Breast epithelium (tissue), 4 donors: ENCODE results near the gene CUEDC2. TPM values are rescaled to one million over a fixed set of nuclear protein-coding genes. Genes with fewer than 3 reads are reported as not detected.
A peak's percentile ranks its signal among the peaks of the same experiment; 100 is the strongest.

Source experiments
- DNase-seq, 2 donors: peaks; one replicate each; pipeline ENCODE4 v3.0.0-alpha.2; 2019; ENCODE audit warnings: low spot score in 2 of 2
- H3K27ac ChIP-seq, 2 donors: fragments of 200-600 bp; sonication (generic) in 1 of 2; one replicate each; pipeline ENCODE4 v1.5.1; 2016 to 2019; ENCODE audit warnings: mild to moderate bottlenecking in 1 of 2
- H3K27me3 ChIP-seq, 2 donors: fragments of 200-600 bp; sonication (generic) in 1 of 2; one replicate each; pipeline versions ENCODE4 v1.5.1 to v1.6.0; 2017 to 2019; ENCODE audit warnings: control low read depth in 1 of 2, mild to moderate bottlenecking in 1 of 2
- H3K36me3 ChIP-seq: fragments of 200-600 bp; one replicate; pipeline ENCODE4 v1.5.1; 2019
- H3K4me1 ChIP-seq, 2 donors: fragments of 200-600 bp; sonication (generic); one replicate each; pipeline ENCODE4 v1.5.1; 2016 to 2019; ENCODE audit warnings: control low read depth in 1 of 2
- H3K4me3 ChIP-seq, 3 donors: fragments of 200-600 bp; sonication (generic); 1 replicate in 2 of 3; 2 replicates in 1 of 3; pipeline ENCODE4 v1.5.1; 2016 to 2019; ENCODE audit warnings: mild to moderate bottlenecking in 3 of 3, moderate library complexity in 2 of 3
- H3K9me3 ChIP-seq, 2 donors: fragments of 200-600 bp; sonication (generic) in 1 of 2; one replicate each; pipeline ENCODE4 v1.5.1; 2016 to 2019; ENCODE audit warnings: control low read depth in 1 of 2
- POLR2A ChIP-seq: fragments of 450-650 bp; IDR thresholded peaks from one replicate; pipeline ENCODE4 v1.6.1; 2016; ENCODE audit warnings: antibody characterized with exemption, mild to moderate bottlenecking, moderate library complexity
- POLR2AphosphoS5 ChIP-seq, 3 donors: sonication (generic); formaldehyde crosslinking; IDR thresholded peaks; one replicate each; pipeline ENCODE4 v1.6.1; 2017; ENCODE audit warnings: antibody characterized with exemption in 3 of 3
- intact Hi-C: fragments of 100-400 bp; cut with DNase I; formaldehyde crosslinking; loops from one replicate; pipeline ENCODE4 v1.15.1; 2023; ENCODE audit warnings: low total_unique reads
- total RNA-seq, 3 donors: library from RNA; depleted of rRNA; stranded (reverse); fragments of >200 nt; gene quantifications; one replicate each; pipeline ENCODE4 v1.1.0, GENCODE V29; 2016
- TF ChIP-seq, protein P1 (sequence below), 3 donors: fragments of 450-650 bp; IDR thresholded peaks; one replicate each; pipeline ENCODE4 v1.5.1; 2016 to 2017; ENCODE audit warnings: antibody characterized with exemption in 3 of 3, mild to moderate bottlenecking in 3 of 3, moderate library complexity in 3 of 3

The CUEDC2 gene
- total RNA-seq, 3 donors from 2014 or later, result 49.8 to 54.4 (median 50.3) TPM

DNA sequence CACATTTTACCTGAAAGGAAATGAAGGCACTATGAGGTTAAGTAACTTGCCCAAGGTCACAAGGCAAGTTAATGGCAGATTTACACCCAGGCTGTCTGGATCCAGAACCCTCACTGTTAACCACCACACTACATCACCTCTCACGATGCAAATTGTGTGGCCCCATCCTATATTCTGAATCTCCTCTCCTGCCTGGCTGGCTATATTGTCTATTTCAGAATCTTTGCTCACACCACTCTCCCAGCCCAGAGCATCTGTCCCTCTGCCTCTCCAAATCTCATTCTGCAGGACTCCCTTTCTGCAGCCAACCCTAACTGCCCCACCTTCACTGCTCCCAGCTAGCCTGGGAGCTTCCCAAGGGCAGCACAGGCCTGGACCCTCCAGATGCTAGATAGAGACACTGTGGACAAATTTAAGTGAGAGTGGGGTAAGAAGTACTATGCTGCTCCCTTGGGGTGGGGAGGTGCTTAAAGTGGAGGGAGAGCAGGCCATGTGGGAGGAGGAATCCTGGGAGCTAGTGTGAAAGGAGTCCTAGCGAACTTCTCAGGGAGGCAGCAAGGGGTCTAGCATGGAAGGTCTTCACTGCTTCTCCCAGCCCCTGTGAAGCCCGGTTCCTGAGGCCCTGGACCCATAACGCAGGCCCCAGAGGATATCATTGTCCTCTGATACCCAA, 786 bp downstream of the CUEDC2 start:
- Histone ChIP-seq H3K9me3 (no peaks in the 10 kb centered on the region), H3K27ac (peak overlapping the region; percentile 87 to 91), H3K4me1 (peaks cover 6% of the 10 kb centered on the region in 2 donors), H3K36me3 (no peaks in the 10 kb centered on the region), H3K27me3 (no peaks in the 10 kb centered on the region), H3K4me3 (peak overlapping the region; percentile 72 to 97 (median 94))
- no peak for TF ChIP-seq POLR2AphosphoS5 (IDR thresholded peaks at IDR 0.05)
- TF ChIP-seq, protein P1, sequence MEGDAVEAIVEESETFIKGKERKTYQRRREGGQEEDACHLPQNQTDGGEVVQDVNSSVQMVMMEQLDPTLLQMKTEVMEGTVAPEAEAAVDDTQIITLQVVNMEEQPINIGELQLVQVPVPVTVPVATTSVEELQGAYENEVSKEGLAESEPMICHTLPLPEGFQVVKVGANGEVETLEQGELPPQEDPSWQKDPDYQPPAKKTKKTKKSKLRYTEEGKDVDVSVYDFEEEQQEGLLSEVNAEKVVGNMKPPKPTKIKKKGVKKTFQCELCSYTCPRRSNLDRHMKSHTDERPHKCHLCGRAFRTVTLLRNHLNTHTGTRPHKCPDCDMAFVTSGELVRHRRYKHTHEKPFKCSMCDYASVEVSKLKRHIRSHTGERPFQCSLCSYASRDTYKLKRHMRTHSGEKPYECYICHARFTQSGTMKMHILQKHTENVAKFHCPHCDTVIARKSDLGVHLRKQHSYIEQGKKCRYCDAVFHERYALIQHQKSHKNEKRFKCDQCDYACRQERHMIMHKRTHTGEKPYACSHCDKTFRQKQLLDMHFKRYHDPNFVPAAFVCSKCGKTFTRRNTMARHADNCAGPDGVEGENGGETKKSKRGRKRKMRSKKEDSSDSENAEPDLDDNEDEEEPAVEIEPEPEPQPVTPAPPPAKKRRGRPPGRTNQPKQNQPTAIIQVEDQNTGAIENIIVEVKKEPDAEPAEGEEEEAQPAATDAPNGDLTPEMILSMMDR (IDR thresholded peaks at IDR 0.05), result no peak
- TF ChIP-seq POLR2A, result no peak
- no peak for DNase-seq
- intact Hi-C loops, result no loop called here

GRCh38 chr10:102429468-102429867, 2.9 kb downstream of the CUEDC2 start:
- intact Hi-C loops, result no loop called here
- H3K27ac ChIP-seq, result no peak overlapping the region
- peaks cover 6% of the 10 kb centered on the region in 2 donors for H3K4me1 ChIP-seq
- H3K36me3 ChIP-seq, result no peaks in the 10 kb centered on the region
- no peaks in the 10 kb centered on the region for H3K9me3 ChIP-seq
- no peaks in the 10 kb centered on the region for H3K27me3 ChIP-seq
- DNase-seq, result no peak
- H3K4me3 ChIP-seq, result no peak overlapping the region
- TF ChIP-seq POLR2A (no peak), POLR2AphosphoS5 (IDR thresholded peaks at IDR 0.05) (no peak)
- TF ChIP-seq, protein P1 (IDR thresholded peaks at IDR 0.05), result no peak

GRCh38 chr10:102426803-102427287, 5.5 kb downstream of the CUEDC2 start:
- TF ChIP-seq POLR2AphosphoS5 (IDR thresholded peaks at IDR 0.05) (no peak), POLR2A (no peak)
- TF ChIP-seq, protein P1 (IDR thresholded peaks at IDR 0.05), result no peak
- Histone ChIP-seq H3K27me3 (no peaks in the 10 kb centered on the region), H3K36me3 (no peaks in the 10 kb centered on the region), H3K27ac (no peak overlapping the region), H3K4me1 (peaks cover 6 to 11% of the 10 kb centered on the region in 2 donors), H3K4me3 (no peak overlapping the region), H3K9me3 (no peaks in the 10 kb centered on the region)
- no peak for DNase-seq
- intact Hi-C loops, result no loop called here

GRCh38 chr10:102425444-102425843, 6.9 kb downstream of the CUEDC2 start:
- Histone ChIP-seq H3K27me3 (no peaks in the 10 kb centered on the region), H3K9me3 (no peaks in the 10 kb centered on the region), H3K27ac (no peak overlapping the region), H3K4me1 (peaks cover 0 to 5% of the 10 kb centered on the region in 2 donors), H3K4me3 (no peak overlapping the region), H3K36me3 (no peaks in the 10 kb centered on the region)
- TF ChIP-seq, protein P1 (IDR thresholded peaks at IDR 0.05), result no peak
- intact Hi-C loops, result no loop called here
- DNase-seq, result no peak

DNA sequence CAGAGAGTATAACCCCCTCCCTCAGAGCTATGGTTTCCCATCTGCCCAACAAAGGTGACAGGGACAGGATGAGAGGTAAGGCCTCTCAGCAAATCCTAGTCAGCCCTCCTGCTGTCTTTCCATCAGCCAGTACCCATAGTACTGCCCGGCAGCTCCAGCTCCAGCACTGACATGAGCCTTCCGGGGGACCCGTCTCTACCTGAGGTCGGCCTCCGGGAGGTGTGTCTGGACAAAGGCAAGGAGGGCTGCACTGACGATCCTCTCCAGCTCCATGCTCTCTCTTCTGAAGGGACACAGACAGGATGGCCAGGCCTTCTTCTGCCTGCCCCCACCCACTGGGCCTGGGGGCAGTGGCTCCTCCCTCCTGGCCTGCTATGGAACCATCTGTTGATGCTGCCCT, 7.5 kb downstream of the CUEDC2 start:
- Histone ChIP-seq H3K4me3 (no peak overlapping the region), H3K9me3 (no peaks in the 10 kb centered on the region), H3K36me3 (no peaks in the 10 kb centered on the region), H3K27me3 (no peaks in the 10 kb centered on the region), H3K27ac (no peak overlapping the region), H3K4me1 (peaks cover 3 to 8% of the 10 kb centered on the region in 2 donors)
- TF ChIP-seq POLR2A, result no peak
- no peak for TF ChIP-seq POLR2AphosphoS5 (IDR thresholded peaks at IDR 0.05)
- TF ChIP-seq, protein P1 (IDR thresholded peaks at IDR 0.05), result no peak
- no peak for DNase-seq
- intact Hi-C loops, result no loop called here
